Measurements from ENCODE around the gene KRT32. TPM values are rescaled to one million over a fixed set of nuclear protein-coding genes. Genes with fewer than 3 reads are reported as not detected.

Gene KRT32
- total RNA-seq, 1 donor from 2014 or later = 0.17 TPM

DNA sequence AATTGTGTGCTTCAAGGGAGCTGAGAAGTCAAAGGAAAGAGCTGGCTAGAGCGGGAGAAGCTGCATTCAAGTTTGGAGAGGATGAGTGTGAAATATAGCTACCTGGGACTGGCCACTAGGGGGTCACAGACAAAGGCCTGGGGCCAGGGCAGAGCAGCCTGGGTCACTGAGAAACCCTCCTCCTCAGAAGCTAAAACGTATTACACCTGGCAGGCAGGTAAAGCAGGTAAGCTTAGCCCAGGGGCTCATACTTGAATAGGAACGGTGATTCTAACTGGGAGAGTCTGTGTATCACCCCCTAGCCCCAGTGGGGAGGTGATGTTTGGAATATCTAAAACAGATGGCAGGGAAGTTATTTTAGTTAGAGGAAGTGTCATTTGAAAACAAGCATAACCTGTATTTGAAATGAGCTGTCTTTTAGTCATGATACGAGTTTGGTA, 49.6 kb downstream of the KRT32 start:
- H3K9me3 Mint-ChIP-seq = no peaks in the 10 kb centered on the region
- H3K4me1 Mint-ChIP-seq (ENCODE audit: unreplicated experiment) = peaks cover 34% of the 10 kb centered on the region
- peak overlapping the region; percentile 89 for H3K27ac Mint-ChIP-seq
- H3K27me3 Mint-ChIP-seq = no peaks in the 10 kb centered on the region
- peak overlapping the region; percentile 46 for H3K4me3 Mint-ChIP-seq
- H3K36me3 Mint-ChIP-seq = no peaks in the 10 kb centered on the region
- TF ChIP-seq, protein P1, sequence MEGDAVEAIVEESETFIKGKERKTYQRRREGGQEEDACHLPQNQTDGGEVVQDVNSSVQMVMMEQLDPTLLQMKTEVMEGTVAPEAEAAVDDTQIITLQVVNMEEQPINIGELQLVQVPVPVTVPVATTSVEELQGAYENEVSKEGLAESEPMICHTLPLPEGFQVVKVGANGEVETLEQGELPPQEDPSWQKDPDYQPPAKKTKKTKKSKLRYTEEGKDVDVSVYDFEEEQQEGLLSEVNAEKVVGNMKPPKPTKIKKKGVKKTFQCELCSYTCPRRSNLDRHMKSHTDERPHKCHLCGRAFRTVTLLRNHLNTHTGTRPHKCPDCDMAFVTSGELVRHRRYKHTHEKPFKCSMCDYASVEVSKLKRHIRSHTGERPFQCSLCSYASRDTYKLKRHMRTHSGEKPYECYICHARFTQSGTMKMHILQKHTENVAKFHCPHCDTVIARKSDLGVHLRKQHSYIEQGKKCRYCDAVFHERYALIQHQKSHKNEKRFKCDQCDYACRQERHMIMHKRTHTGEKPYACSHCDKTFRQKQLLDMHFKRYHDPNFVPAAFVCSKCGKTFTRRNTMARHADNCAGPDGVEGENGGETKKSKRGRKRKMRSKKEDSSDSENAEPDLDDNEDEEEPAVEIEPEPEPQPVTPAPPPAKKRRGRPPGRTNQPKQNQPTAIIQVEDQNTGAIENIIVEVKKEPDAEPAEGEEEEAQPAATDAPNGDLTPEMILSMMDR (conservative IDR thresholded peaks at IDR 0.05) = peak; percentile 67
- no peak for DNase-seq (ENCODE audit: extremely low spot score, unreplicated experiment)

DNA sequence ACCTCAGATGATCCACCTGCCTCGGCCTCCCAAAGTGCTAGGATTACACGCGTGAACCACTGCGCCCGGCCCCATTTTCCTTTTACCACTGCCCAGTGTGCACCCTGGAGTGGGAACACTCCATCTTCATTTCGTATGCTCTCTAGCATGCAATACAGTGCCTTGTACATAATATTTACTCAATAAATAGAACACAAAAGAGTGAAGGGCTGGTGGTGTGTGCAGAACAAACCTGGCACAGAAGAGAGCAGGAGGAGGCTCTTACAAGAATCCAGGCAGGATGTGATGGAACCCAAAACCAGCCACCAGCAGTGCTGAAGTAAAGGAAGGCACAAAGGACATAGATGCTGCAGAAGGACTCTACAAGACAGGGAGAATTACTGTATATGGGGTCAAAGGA, 50.1 kb downstream of the KRT32 start:
- TF ChIP-seq, protein P1 (conservative IDR thresholded peaks at IDR 0.05) = no peak
- H3K9me3 Mint-ChIP-seq = no peaks in the 10 kb centered on the region
- no peaks in the 10 kb centered on the region for H3K36me3 Mint-ChIP-seq
- peak overlapping the region; percentile 89 for H3K27ac Mint-ChIP-seq
- no peak overlapping the region for H3K4me3 Mint-ChIP-seq
- H3K27me3 Mint-ChIP-seq = no peaks in the 10 kb centered on the region
- DNase-seq (ENCODE audit: extremely low spot score, unreplicated experiment) = no peak
- H3K4me1 Mint-ChIP-seq (ENCODE audit: unreplicated experiment) = peaks cover 34% of the 10 kb centered on the region

DNA sequence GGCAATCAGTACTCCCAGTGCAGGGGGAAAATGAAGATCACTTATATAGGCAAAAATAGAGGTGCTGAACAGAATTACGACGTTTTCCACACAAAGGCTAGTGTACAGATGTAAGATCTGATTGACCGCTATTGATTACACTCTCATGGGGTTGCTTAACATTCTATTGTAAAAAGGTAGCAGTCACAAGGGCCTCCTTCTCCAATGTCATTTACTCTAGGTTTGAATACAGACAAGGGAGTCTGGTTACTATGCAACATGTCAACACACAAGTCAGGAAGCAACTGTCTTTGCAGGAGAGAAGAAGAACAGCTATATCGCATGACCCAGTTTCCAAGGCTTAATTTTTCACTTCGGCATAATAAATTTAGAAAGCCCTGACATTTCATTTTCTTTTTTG, 50.7 kb downstream of the KRT32 start:
- DNase-seq (ENCODE audit: extremely low spot score, unreplicated experiment) = no peak
- TF ChIP-seq, protein P1 (conservative IDR thresholded peaks at IDR 0.05) = no peak
- peak overlapping the region; percentile 40 for H3K4me3 Mint-ChIP-seq
- peak overlapping the region; percentile 89 for H3K27ac Mint-ChIP-seq
- no peaks in the 10 kb centered on the region for H3K27me3 Mint-ChIP-seq
- H3K9me3 Mint-ChIP-seq = no peaks in the 10 kb centered on the region
- no peaks in the 10 kb centered on the region for H3K36me3 Mint-ChIP-seq
- peaks cover 34% of the 10 kb centered on the region for H3K4me1 Mint-ChIP-seq (ENCODE audit: unreplicated experiment)

DNA sequence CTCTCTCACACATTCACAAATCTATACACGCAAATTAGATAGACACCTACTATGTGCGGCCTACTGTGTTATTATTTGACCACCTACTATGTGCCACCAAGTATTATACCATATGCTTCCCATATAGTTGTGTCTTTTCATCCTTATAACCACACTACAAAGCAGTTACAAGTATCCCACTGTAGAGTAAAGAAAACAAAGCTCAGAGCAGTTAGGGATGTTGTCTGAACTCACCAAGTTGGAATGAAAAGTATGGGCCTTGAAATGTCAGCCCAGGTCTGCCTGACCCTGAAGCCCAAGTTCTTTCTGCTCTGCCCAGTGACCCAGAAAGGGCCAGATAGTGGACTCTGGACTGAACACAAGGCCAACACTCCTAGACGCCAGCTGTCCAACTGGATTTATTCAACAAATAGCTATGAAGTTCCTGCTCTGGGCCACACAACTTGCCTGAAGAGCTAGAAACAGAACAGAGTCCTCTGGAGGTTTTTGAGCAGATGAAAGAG, 51.3 kb downstream of the KRT32 start:
- H3K27ac Mint-ChIP-seq = peak overlapping the region; percentile 89

DNA sequence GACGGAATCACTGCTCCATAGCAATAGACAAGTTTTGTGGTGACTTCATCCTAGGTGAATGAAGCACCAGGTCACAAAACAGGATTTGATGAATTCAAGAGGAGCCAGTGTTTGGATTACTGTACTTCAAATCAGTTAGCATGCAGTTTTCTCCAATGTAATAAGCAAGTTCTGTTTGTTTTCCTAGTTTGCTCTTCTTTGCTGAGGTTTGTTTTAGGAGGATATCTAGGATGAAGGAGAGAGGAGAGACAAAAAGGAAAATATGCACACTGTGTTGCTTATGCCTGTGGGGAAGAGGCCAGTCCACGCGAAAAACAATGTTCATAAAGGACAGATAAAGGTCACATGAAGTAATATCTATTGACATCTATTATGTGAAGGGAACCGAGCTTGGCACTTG, 51.8 kb downstream of the KRT32 start:
- TF ChIP-seq, protein P1 (conservative IDR thresholded peaks at IDR 0.05) = no peak
- H3K9me3 Mint-ChIP-seq = no peaks in the 10 kb centered on the region
- no peak overlapping the region for H3K4me3 Mint-ChIP-seq
- no peaks in the 10 kb centered on the region for H3K36me3 Mint-ChIP-seq
- DNase-seq (ENCODE audit: extremely low spot score, unreplicated experiment) = no peak
- H3K27me3 Mint-ChIP-seq = no peaks in the 10 kb centered on the region
- peaks cover 29% of the 10 kb centered on the region for H3K4me1 Mint-ChIP-seq (ENCODE audit: unreplicated experiment)
- H3K27ac Mint-ChIP-seq = peak overlapping the region; percentile 89

More for the DNA sequence above, 51.3 kb downstream of the KRT32 start:
- Mint-ChIP-seq H3K4me1 (ENCODE audit: unreplicated experiment) (peaks cover 33% of the 10 kb centered on the region), H3K36me3 (no peaks in the 10 kb centered on the region), H3K4me3 (no peak overlapping the region), H3K9me3 (no peaks in the 10 kb centered on the region), H3K27me3 (no peaks in the 10 kb centered on the region)
- TF ChIP-seq, protein P1 (conservative IDR thresholded peaks at IDR 0.05) = no peak
- no peak for DNase-seq (ENCODE audit: extremely low spot score, unreplicated experiment)

DNA sequence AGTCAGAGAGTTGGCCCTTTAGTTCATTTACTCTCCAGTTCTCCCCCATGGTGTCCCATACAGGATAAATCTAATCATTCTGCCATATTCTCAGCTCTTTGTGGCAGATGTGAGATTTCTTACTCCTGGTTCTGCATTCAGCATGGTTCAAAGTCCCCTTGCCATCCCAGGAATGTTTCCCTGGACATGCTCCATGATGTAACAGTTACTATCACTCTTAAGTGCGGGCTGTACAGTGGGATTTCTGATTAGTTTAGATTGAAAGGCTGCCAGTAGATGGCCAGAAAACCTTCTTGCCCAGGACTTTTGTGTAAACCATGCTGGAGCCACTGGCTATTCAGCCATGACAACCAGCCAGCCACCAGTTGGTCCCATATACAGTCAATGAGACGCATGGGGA, 53.2 kb downstream of the KRT32 start:
- peaks cover 29% of the 10 kb centered on the region for H3K4me1 Mint-ChIP-seq (ENCODE audit: unreplicated experiment)
- H3K9me3 Mint-ChIP-seq = no peaks in the 10 kb centered on the region
- no peaks in the 10 kb centered on the region for H3K36me3 Mint-ChIP-seq
- TF ChIP-seq, protein P1 (conservative IDR thresholded peaks at IDR 0.05) = no peak
- no peak overlapping the region for H3K4me3 Mint-ChIP-seq
- H3K27ac Mint-ChIP-seq = no peak overlapping the region
- no peaks in the 10 kb centered on the region for H3K27me3 Mint-ChIP-seq
- DNase-seq (ENCODE audit: extremely low spot score, unreplicated experiment) = no peak

Data from type B pancreatic cell (in vitro differentiated cells).